HCT116 (cell line): Measurements from ENCODE around the gene SLC25A1. TPM values are rescaled to one million over a fixed set of nuclear protein-coding genes. Genes with fewer than 3 reads are reported as not detected.

ENCODE experiments used
- ATAC-seq: fragments of 200-7000 bp; cut with Tn5 transposase; 2 replicates; pipeline ENCODE4 v1.9.1; 2020; ENCODE audit warnings: mild to moderate bottlenecking, moderate library complexity
- BruUV-seq: library from RNA; stranded (reverse); fragments of 400-500 nt; replicated peaks from 2 replicates; lab custom pipeline; 2021; lab: Mats Ljungman, UMichigan
- CTCF ChIA-PET: fragments of 300-600 bp; sonication (Branson Sonifier 250); formaldehyde crosslinking; loops from one replicate; lab custom pipeline; 2021; ENCODE audit warnings: antibody characterized with exemption; lab: Charles Lee
- POLR2A ChIA-PET: fragments of 300-600, 350-600 bp; sonication (Branson Sonifier 250); formaldehyde crosslinking; loops from one replicate; lab custom pipeline; 2021; ENCODE audit warnings: antibody characterized with exemption; lab: Charles Lee
- RAD21 ChIA-PET, 2 experiments: fragments of 300-600 bp; sonication (Branson Sonifier 250); formaldehyde crosslinking; loops; one replicate each; lab custom pipeline; 2023; ENCODE audit warnings: low total read pairs in 2 of 2; ENCODE audit not compliant: uncharacterized antibody in 2 of 2, unreplicated experiment in 2 of 2, low non-redundant PET in 1 of 2; lab: Charles Lee
- DNase-seq: peaks from one replicate; pipeline ENCODE4 v3.0.0-alpha.2; 2010; ENCODE audit warnings: low read depth, low spot score
- H2AFZ ChIP-seq: fragments of 200-600 bp; shearing (Covaris generic), sonication (generic); 2 replicates; pipeline ENCODE4 v1.6.1; 2017; ENCODE audit warnings: low read depth, mixed run types, mixed read lengths, antibody characterized with exemption, low read length; ENCODE audit not compliant: poor library complexity, severe bottlenecking
- H3K27ac ChIP-seq: 2 replicates; pipeline ENCODE4 v1.5.1; 2012; ENCODE audit warnings: low read depth, low read length
- H3K27me3 ChIP-seq: fragments of 200-600 bp; sonication (generic); 2 replicates; pipeline ENCODE4 v1.6.1; 2016; ENCODE audit warnings: mixed run types, low read length, mixed read lengths; ENCODE audit not compliant: insufficient read depth
- H3K36me3 ChIP-seq, 2 experiments: fragments of 200-500 bp in 1 of 2; fragments of 200-600 bp in 1 of 2; sonication (Bioruptor generic) in 1 of 2; sonication (generic) in 1 of 2; 2 replicates each; pipeline versions ENCODE4 v1.5.1 to v1.6.1; 2014 to 2016; ENCODE audit warnings: low read length in 2 of 2, inconsistent platforms in 1 of 2, mixed read lengths in 1 of 2, mixed run types in 1 of 2; ENCODE audit not compliant: insufficient read depth in 2 of 2, control insufficient read depth in 1 of 2
- H3K4me1 ChIP-seq, 2 experiments: fragments of 200-600 bp in 1 of 2; sonication (generic) in 1 of 2; 2 replicates each; pipeline versions ENCODE4 v1.5.1 to v1.6.1; 2012 to 2017; ENCODE audit warnings: low read length in 2 of 2, inconsistent platforms in 1 of 2, mild to moderate bottlenecking in 1 of 2, mixed read lengths in 1 of 2, mixed run types in 1 of 2, moderate library complexity in 1 of 2; ENCODE audit not compliant: insufficient read depth in 2 of 2, control insufficient read depth in 1 of 2
- H3K4me2 ChIP-seq: fragments of 200-600 bp; sonication (generic); 2 replicates; pipeline ENCODE4 v1.6.1; 2017; ENCODE audit warnings: mixed run types, low read length, mixed read lengths
- H3K4me3 ChIP-seq, 2 experiments: fragments of 200-600 bp in 1 of 2; sonication (generic) in 1 of 2; replicated peaks in 1 of 2; 2 replicates each; pipeline ENCODE4 v1.5.1; 2011 to 2016; ENCODE audit warnings: low read length in 2 of 2, control low read depth in 1 of 2, low read depth in 1 of 2, mild to moderate bottlenecking in 1 of 2, mixed read lengths in 1 of 2, mixed run types in 1 of 2
- H3K79me2 ChIP-seq: fragments of 200-600 bp; sonication (generic); 2 replicates; pipeline ENCODE4 v1.6.1; 2017; ENCODE audit warnings: mild to moderate bottlenecking, mixed run types, low read length, moderate library complexity, mixed read lengths; ENCODE audit not compliant: insufficient read depth
- H3K9ac ChIP-seq: fragments of 200-600 bp; sonication (generic); 2 replicates; pipeline ENCODE4 v1.6.1; 2016; ENCODE audit warnings: low read length, mixed read lengths
- H3K9me2 ChIP-seq: fragments of 200-600 bp; sonication (generic), shearing (Covaris generic); 2 replicates; pipeline ENCODE4 v1.6.1; 2017; ENCODE audit warnings: mixed run types, mild to moderate bottlenecking, moderate library complexity; ENCODE audit not compliant: insufficient read depth
- H3K9me3 ChIP-seq, 2 experiments: fragments of 200-500 bp in 1 of 2; fragments of 200-600 bp in 1 of 2; sonication (Bioruptor generic) in 1 of 2; sonication (generic) in 1 of 2; 2 replicates each; pipeline ENCODE4 v1.6.1; 2014 to 2017; ENCODE audit warnings: low read length in 2 of 2, mixed read lengths in 2 of 2, inconsistent platforms in 1 of 2, low read depth in 1 of 2, mild to moderate bottlenecking in 1 of 2, mixed run types in 1 of 2, moderate library complexity in 1 of 2; ENCODE audit not compliant: control insufficient read depth in 1 of 2, insufficient read depth in 1 of 2
- H4K20me1 ChIP-seq: fragments of 200-600 bp; sonication (generic), shearing (Covaris generic); 2 replicates; pipeline ENCODE4 v1.6.1; 2017; ENCODE audit warnings: mixed run types, mild to moderate bottlenecking, moderate library complexity; ENCODE audit not compliant: insufficient read depth
- CBX3 ChIP-seq: IDR thresholded peaks from 2 replicates; pipeline ENCODE4 v1.6.1; 2012; ENCODE audit warnings: low read depth
- CEBPB ChIP-seq: IDR thresholded peaks from 2 replicates; pipeline ENCODE4 v1.6.1; 2012; ENCODE audit warnings: low read depth
- FOSL1 ChIP-seq: IDR thresholded peaks from 2 replicates; pipeline ENCODE4 v1.6.1; 2012; ENCODE audit warnings: low read depth
- JUND ChIP-seq: IDR thresholded peaks from 2 replicates; pipeline ENCODE4 v1.6.1; 2012
- RAD21 ChIP-seq: IDR thresholded peaks from 2 replicates; pipeline ENCODE4 v1.6.1; 2012; ENCODE audit warnings: low read depth, mild to moderate bottlenecking
- REST ChIP-seq: IDR thresholded peaks from 2 replicates; pipeline ENCODE4 v1.6.1; 2012; ENCODE audit warnings: low read depth
- SP1 ChIP-seq: IDR thresholded peaks from 2 replicates; pipeline ENCODE4 v1.6.1; 2012; ENCODE audit warnings: low read depth
- TCF7L2 ChIP-seq: IDR thresholded peaks from 2 replicates; pipeline ENCODE4 v1.7.0; 2011; ENCODE audit warnings: borderline replicate concordance, inconsistent platforms; ENCODE audit not compliant: insufficient read depth, insufficient read length; ENCODE audit errors: extremely low read depth
- YY1 ChIP-seq: IDR thresholded peaks from 2 replicates; pipeline ENCODE4 v1.6.1; 2011; ENCODE audit warnings: low read length, low read depth, moderate library complexity, mild to moderate bottlenecking; ENCODE audit not compliant: insufficient replicate concordance; ENCODE audit errors: extremely low read depth
- ZFX ChIP-seq: fragments of 450-650 bp; IDR thresholded peaks from 2 replicates; pipeline ENCODE4 v1.6.1; 2017
- intact Hi-C: fragments of 100-400 bp; cut with micrococcal nuclease; formaldehyde crosslinking; loops from 2 replicates; pipeline ENCODE4 v1.10.0; 2022
- total RNA-seq: library from RNA; stranded (reverse); gene quantifications from one replicate; pipeline ENCODE4 v1.2.1, GENCODE V29; 2021; ENCODE audit not compliant: unreplicated experiment
- TF ChIP-seq, protein P1 (sequence below): IDR thresholded peaks from 2 replicates; pipeline ENCODE4 v1.6.1; 2012

The SLC25A1 gene
- total RNA-seq, 1 experiment from 2014 or later = 146 TPM

DNA sequence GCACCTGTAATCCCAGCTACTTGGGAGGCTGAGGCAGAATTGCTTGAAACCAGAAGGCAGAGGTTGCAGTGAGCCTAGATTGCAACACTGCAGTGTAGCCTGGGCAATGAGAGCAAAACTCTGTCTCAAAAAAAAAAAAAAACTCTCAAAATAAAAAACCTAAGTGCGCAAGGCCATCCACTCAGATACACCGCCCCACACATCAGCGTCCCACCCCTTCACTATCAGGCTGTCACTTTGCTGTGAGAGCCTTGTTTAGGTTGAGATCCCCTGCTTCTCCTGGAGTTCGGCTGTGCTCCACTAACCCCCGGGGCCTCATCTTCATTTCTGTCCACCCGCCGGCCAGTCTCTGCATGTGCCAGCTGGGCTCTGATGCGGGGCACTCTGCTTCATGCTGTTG lies 12.1 kb downstream of the SLC25A1 start:
- Histone ChIP-seq H3K27me3 (peaks cover 12% of the 10 kb centered on the region), H3K4me3 (no peak overlapping the region), H3K4me2 (no peak overlapping the region), H2AFZ (no peak overlapping the region), H3K36me3 (no peaks in the 10 kb centered on the region)
- ChIA-PET RAD21 (no interaction called here), POLR2A (interaction anchor here (1.7 kb wide), 1 partner anchor 12 kb away, joined by 4 read pairs; the partner anchor contains the start of gene SLC25A1)
- no peak for TF ChIP-seq SP1
- no peak for TF ChIP-seq YY1
- no peak for TF ChIP-seq CEBPB
- TF ChIP-seq ZFX = no peak
- no peak for TF ChIP-seq CBX3
- TF ChIP-seq, protein P1, sequence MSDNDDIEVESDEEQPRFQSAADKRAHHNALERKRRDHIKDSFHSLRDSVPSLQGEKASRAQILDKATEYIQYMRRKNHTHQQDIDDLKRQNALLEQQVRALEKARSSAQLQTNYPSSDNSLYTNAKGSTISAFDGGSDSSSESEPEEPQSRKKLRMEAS = no peak
- TF ChIP-seq FOSL1 = no peak
- TF ChIP-seq JUND = no peak
- TF ChIP-seq REST = no peak
- TF ChIP-seq RAD21 = no peak
- no peak for TF ChIP-seq TCF7L2
- TF ChIP-seq, all 23 proteins: peak for 0
- Histone ChIP-seq H4K20me1 (no peaks in the 10 kb centered on the region), H3K9ac (no peak overlapping the region), H3K9me2 (no peaks in the 10 kb centered on the region), H3K4me1 (peaks cover 0 to 12% of the 10 kb centered on the region in 2 experiments; a peak in 1 of 4 replicates), H3K9me3 (no peaks in the 10 kb centered on the region), H3K27ac (no peak overlapping the region), H3K79me2 (peaks cover under 1% of the 10 kb centered on the region; the same call in 1 of the 2 replicates)
- no TSS peak for BruUV-seq
- intact Hi-C loops = no loop called here
- DNase-seq (no peak), ATAC-seq (no peak)
- CTCF ChIA-PET = no interaction called here
